ENCODE measurements around the gene FBXO10.
"Not testable (repeated sequence)": the region's sequence is repeated elsewhere in the genome, so short reads cannot be mapped to it uniquely, and the experiment has no call there.

Gene FBXO10

GRCh38 chr9:37474438-37474837, 101.7 kb downstream of the FBXO10 start:
- Histone ChIP-seq H3K9me3 (ENCODE audit: severe bottlenecking) (no peaks in the 10 kb centered on the region), H3K4me1 (ENCODE audit: insufficient read depth, poor library complexity, severe bottlenecking) (peaks cover 16% of the 10 kb centered on the region), H3K4me3 (ENCODE audit: severe bottlenecking) (no peak overlapping the region), H3K36me3 (ENCODE audit: low read depth) (no peaks in the 10 kb centered on the region), H3K27me3 (ENCODE audit: insufficient read depth, poor library complexity, severe bottlenecking) (no peaks in the 10 kb centered on the region), H3K27ac (ENCODE audit: poor library complexity, severe bottlenecking) (no peak overlapping the region)
- ATAC-seq (ENCODE audit: low read depth) (no peak), DNase-seq (ENCODE audit: low spot score) (no peak)
- TF ChIP-seq CTCF (IDR thresholded peaks at IDR 0.05; ENCODE audit: poor library complexity, severe bottlenecking) = no peak

GRCh38 chr9:37473982-37474381, 102.2 kb downstream of the FBXO10 start:
- not testable (repeated sequence) for H3K27me3 ChIP-seq (ENCODE audit: insufficient read depth, poor library complexity, severe bottlenecking); H3K9me3 ChIP-seq (ENCODE audit: severe bottlenecking); H3K4me3 ChIP-seq (ENCODE audit: severe bottlenecking); ATAC-seq (ENCODE audit: low read depth); DNase-seq (ENCODE audit: low spot score); H3K36me3 ChIP-seq (ENCODE audit: low read depth)
- H3K4me1 ChIP-seq (ENCODE audit: insufficient read depth, poor library complexity, severe bottlenecking) = peaks cover 16% of the 10 kb centered on the region
- H3K27ac ChIP-seq (ENCODE audit: poor library complexity, severe bottlenecking) = peak overlapping the region; percentile 96

GRCh38 chr9:37471942-37472684, 104.1 kb downstream of the FBXO10 start:
- Histone ChIP-seq H3K9me3 (ENCODE audit: severe bottlenecking) (no peaks in the 10 kb centered on the region), H3K27ac (ENCODE audit: poor library complexity, severe bottlenecking) (peak overlapping the region; percentile 96), H3K36me3 (ENCODE audit: low read depth) (no peaks in the 10 kb centered on the region), H3K27me3 (ENCODE audit: insufficient read depth, poor library complexity, severe bottlenecking) (no peaks in the 10 kb centered on the region), H3K4me3 (ENCODE audit: severe bottlenecking) (peak overlapping the region; percentile 20), H3K4me1 (ENCODE audit: insufficient read depth, poor library complexity, severe bottlenecking) (peaks cover 11% of the 10 kb centered on the region)
- DNase-seq (ENCODE audit: low spot score) = no peak
- TF ChIP-seq CTCF (IDR thresholded peaks at IDR 0.05; ENCODE audit: poor library complexity, severe bottlenecking) = no peak
- ATAC-seq (ENCODE audit: low read depth) = peak; percentile 93

DNA sequence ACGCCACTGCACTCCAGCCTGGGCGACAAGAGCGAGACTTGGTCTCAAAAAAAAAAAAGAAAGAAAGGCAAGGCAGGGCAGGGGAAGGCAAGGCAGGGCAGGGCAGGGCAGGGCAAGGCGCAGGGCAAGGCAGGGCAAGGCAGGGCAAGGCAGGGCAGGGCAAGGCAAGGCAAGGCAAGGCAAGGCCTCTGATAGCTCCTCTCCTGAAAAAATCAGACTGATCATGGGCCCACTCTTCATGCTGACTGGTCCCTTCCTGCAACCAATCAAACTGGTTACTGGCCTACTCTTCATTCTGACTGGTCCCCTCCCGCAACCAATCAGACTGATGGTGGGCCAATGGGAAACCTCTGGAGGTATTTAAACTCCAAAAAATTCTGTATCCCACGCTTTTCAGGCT, 107.6 kb downstream of the FBXO10 start:
- no peaks in the 10 kb centered on the region for H3K9me3 ChIP-seq (ENCODE audit: severe bottlenecking)
- DNase-seq (ENCODE audit: low spot score) (no peak), ATAC-seq (ENCODE audit: low read depth) (no peak)
- TF ChIP-seq CTCF (IDR thresholded peaks at IDR 0.05; ENCODE audit: poor library complexity, severe bottlenecking) = no peak
- peaks cover 11% of the 10 kb centered on the region for H3K4me1 ChIP-seq (ENCODE audit: insufficient read depth, poor library complexity, severe bottlenecking)
- no peak overlapping the region for H3K4me3 ChIP-seq (ENCODE audit: severe bottlenecking)
- H3K36me3 ChIP-seq (ENCODE audit: low read depth) = no peaks in the 10 kb centered on the region
- no peaks in the 10 kb centered on the region for H3K27me3 ChIP-seq (ENCODE audit: insufficient read depth, poor library complexity, severe bottlenecking)
- peak overlapping the region; percentile 13 for H3K27ac ChIP-seq (ENCODE audit: poor library complexity, severe bottlenecking)

DNA sequence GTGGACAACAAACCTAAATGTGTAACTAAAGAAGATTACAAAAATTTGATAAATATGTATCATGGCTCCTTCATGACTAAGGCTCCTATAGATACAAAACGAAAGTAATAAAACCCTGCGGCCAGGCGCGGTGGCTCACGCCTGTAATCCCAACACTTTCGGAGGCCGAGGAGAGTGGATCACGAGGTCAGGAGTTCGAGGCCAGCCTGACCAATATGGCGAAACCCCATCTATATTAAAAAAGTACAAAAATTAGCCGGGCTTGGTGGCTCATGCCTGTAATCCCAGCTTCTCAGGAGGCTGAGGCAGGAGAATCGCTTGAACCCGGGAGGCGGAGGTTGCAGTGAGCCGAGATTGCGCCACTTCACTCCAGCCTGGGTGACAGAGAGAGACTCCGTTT, 108.7 kb downstream of the FBXO10 start:
- ATAC-seq (ENCODE audit: low read depth); H3K4me3 ChIP-seq (ENCODE audit: severe bottlenecking); H3K27me3 ChIP-seq (ENCODE audit: insufficient read depth, poor library complexity, severe bottlenecking); H3K9me3 ChIP-seq (ENCODE audit: severe bottlenecking); DNase-seq (ENCODE audit: low spot score); H3K36me3 ChIP-seq (ENCODE audit: low read depth): not testable (repeated sequence)
- Histone ChIP-seq H3K4me1 (ENCODE audit: insufficient read depth, poor library complexity, severe bottlenecking) (peaks cover 18% of the 10 kb centered on the region), H3K27ac (ENCODE audit: poor library complexity, severe bottlenecking) (peak overlapping the region; percentile 88)
